GM15510 (cell line): ENCODE results near the gene PDLIM5.
A peak's percentile ranks its signal among the peaks of the same experiment; 100 is the strongest.

Experiments used
- POLR2A ChIP-seq: IDR thresholded peaks from 3 replicates; pipeline ENCODE4 v1.6.1; 2011; ENCODE audit warnings: borderline replicate concordance; ENCODE audit not compliant: insufficient read length; ENCODE audit errors: extremely low read depth

PDLIM5 gene, protein sequence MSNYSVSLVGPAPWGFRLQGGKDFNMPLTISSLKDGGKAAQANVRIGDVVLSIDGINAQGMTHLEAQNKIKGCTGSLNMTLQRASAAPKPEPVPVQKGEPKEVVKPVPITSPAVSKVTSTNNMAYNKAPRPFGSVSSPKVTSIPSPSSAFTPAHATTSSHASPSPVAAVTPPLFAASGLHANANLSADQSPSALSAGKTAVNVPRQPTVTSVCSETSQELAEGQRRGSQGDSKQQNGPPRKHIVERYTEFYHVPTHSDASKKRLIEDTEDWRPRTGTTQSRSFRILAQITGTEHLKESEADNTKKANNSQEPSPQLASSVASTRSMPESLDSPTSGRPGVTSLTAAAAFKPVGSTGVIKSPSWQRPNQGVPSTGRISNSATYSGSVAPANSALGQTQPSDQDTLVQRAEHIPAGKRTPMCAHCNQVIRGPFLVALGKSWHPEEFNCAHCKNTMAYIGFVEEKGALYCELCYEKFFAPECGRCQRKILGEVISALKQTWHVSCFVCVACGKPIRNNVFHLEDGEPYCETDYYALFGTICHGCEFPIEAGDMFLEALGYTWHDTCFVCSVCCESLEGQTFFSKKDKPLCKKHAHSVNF

GRCh38 chr4:94451695-94452475 lies at the start of gene PDLIM5:
PDLIM5 (plus strand) TSS chr4:94451942; CDS start chr4:94455289, 3,347 bp downstream.
- peak; percentile 96 for TF ChIP-seq POLR2A

GRCh38 chr4:94403751-94404150 lies 48.0 kb upstream of the PDLIM5 start:
- TF ChIP-seq POLR2A = no peak

GRCh38 chr4:94406668-94407437 lies 44.9 kb upstream of the PDLIM5 start:
- TF ChIP-seq POLR2A = no peak

DNA sequence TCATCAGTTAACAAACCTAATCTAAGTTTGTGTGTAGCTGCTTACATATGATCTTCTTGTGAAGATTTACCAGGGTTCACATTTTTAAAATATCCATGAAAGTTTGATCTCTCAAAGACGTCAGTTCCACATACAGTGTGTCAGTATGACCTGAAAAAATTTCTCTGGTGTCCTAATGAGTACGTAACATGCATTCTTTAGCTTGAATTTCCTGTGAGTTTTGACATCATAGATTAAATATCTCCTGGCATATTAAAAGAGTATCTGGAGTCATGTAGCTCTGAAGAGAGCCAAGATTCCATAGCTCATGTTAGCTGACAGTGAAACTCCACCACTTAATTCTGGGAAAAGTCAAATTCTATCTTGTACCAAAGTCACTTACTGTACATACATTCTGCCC lies 43.9 kb upstream of the PDLIM5 start:
- no peak for TF ChIP-seq POLR2A

DNA sequence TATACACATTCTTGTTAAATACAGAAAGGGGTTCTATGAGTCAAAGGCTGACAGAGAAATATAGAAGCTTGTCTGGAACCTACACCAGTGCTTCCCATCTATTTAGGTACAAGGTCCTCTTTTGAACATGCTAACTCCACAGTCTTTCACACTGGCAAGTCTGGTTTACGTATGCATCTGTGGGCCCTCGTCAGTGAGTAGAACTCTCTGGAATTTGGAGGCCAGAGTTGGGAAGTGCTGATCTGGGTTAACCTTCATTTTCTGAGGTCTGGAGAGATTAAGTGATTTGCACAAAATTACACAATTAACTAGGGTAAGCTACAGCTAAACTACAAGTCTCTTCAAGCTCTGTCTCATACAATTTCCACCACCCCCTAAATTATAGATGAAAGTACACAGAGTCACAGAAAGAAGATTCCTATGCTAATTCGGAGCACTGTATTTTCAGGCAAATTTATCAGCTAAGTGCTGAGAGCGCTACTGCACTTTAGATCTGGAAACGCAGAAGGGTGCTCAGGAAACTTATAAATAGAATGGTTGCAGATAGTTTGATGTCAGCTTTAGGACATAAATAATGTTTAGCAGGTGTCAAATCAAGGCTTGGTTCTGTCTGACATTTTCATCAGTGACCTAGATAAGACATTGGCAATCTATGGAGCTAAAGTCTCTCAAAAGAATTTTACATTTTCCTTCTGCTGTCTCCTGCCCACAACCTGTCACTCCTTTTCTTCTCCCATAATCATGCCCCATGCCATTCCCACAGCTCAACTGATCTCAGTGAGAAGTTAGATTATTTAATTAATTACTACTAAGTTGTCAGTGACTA lies 43.0 kb upstream of the PDLIM5 start:
- TF ChIP-seq POLR2A = no peak

- no peak for TF ChIP-seq POLR2A
Observed at GRCh38 chr4:94409375-94409679, 42.4 kb upstream of the PDLIM5 start.

- TF ChIP-seq POLR2A = no peak
Observed at GRCh38 chr4:94409962-94410361, 41.8 kb upstream of the PDLIM5 start.

- TF ChIP-seq POLR2A = no peak
Observed at GRCh38 chr4:94410678-94411206, 41.0 kb upstream of the PDLIM5 start.

- TF ChIP-seq POLR2A = no peak
Observed at GRCh38 chr4:94411296-94411695, 40.4 kb upstream of the PDLIM5 start.

GRCh38 chr4:94412019-94412657 lies 39.6 kb upstream of the PDLIM5 start:
- TF ChIP-seq POLR2A = no peak

DNA sequence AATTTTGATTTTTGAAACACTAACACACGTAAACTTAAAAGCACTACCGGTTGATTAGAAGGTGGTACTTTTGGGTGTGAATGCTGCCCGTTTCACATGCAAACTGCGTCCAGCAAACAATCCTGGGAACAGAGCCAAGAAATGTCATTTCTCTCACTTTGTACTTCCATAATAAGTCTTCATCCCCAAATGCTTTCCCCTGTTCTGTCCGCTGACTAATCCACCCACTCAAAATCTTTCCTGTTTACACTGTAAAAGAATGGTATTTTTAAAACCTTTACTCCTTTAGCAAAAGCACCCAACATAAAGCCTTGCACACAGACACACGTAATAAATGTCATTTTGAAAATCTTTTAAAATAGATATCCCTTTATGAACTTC lies 39.1 kb upstream of the PDLIM5 start:
- TF ChIP-seq POLR2A = no peak

- TF ChIP-seq POLR2A = no peak
Observed at GRCh38 chr4:94413085-94413840, 38.5 kb upstream of the PDLIM5 start.

GRCh38 chr4:94414907-94415306 lies 36.8 kb upstream of the PDLIM5 start:
- no peak for TF ChIP-seq POLR2A
